Common myeloid progenitor, CD34-positive (primary cell): ENCODE results near the gene DRAM1.
"Not testable (repeated sequence)": the region's sequence is repeated elsewhere in the genome, so short reads cannot be mapped to it uniquely, and the experiment has no call there.

Experiments used
- CTCF ChIA-PET: fragments of 350-600 bp; sonication (Branson Sonifier 250); formaldehyde crosslinking; loops from one replicate; lab custom pipeline; 2021; ENCODE audit warnings: antibody characterized with exemption; lab: Charles Lee
- POLR2A ChIA-PET: fragments of 350-600 bp; sonication (Branson Sonifier 250); formaldehyde crosslinking; loops from one replicate; lab custom pipeline; 2021; ENCODE audit warnings: antibody characterized with exemption; lab: Charles Lee
- DNase-seq, 3 donors: peaks; one replicate each; pipeline versions ENCODE4 v3.0.0 to v3.0.0-alpha.2; 2013
- H3K27ac ChIP-seq, 2 experiments: 1 replicate in 1 of 2; 2 replicates in 1 of 2; pipeline ENCODE4 v1.7.0; 2013; ENCODE audit warnings: inconsistent platforms in 2 of 2, low read length in 2 of 2, mild to moderate bottlenecking in 2 of 2, low read depth in 1 of 2, moderate library complexity in 1 of 2; ENCODE audit not compliant: severe bottlenecking in 2 of 2, insufficient read depth in 1 of 2, poor library complexity in 1 of 2
- H3K27me3 ChIP-seq, 5 experiments: replicated peaks in 2 of 5; 1 replicate in 3 of 5; 2 replicates in 2 of 5; pipeline versions ENCODE4 v1.6.1 to v1.7.0; 2013; ENCODE audit warnings: low read length in 4 of 5, mild to moderate bottlenecking in 2 of 5, moderate library complexity in 2 of 5, inconsistent platforms in 1 of 5; ENCODE audit not compliant: insufficient read depth in 5 of 5, control insufficient read depth in 4 of 5
- H3K36me3 ChIP-seq, 4 experiments: 1 replicate in 2 of 4; 2 replicates in 2 of 4; pipeline versions ENCODE4 v1.6.1 to v1.7.0; 2013; ENCODE audit warnings: low read length in 3 of 4, control low read depth in 1 of 4, mild to moderate bottlenecking in 1 of 4; ENCODE audit not compliant: control insufficient read depth in 4 of 4, insufficient read depth in 4 of 4
- H3K4me1 ChIP-seq, 4 experiments: 1 replicate in 3 of 4; 2 replicates in 1 of 4; pipeline versions ENCODE4 v1.6.1 to v1.7.1; 2013; ENCODE audit warnings: low read length in 3 of 4, mild to moderate bottlenecking in 3 of 4, control low read depth in 1 of 4, inconsistent platforms in 1 of 4, moderate library complexity in 1 of 4; ENCODE audit not compliant: control insufficient read depth in 4 of 4, insufficient read depth in 4 of 4; ENCODE audit errors: control extremely low read depth in 1 of 4
- H3K4me3 ChIP-seq, 7 experiments: 1 replicate in 4 of 7; 2 replicates in 3 of 7; pipeline versions ENCODE4 v1.5.1 to v1.7.0; 2013; ENCODE audit warnings: mild to moderate bottlenecking in 7 of 7, low read length in 6 of 7, moderate library complexity in 6 of 7, inconsistent platforms in 2 of 7, low read depth in 2 of 7, control low read depth in 1 of 7; ENCODE audit not compliant: insufficient read depth in 4 of 7, control insufficient read depth in 1 of 7; ENCODE audit errors: extremely low read depth in 1 of 7
- H3K9me3 ChIP-seq, 5 experiments: 1 replicate in 4 of 5; 2 replicates in 1 of 5; pipeline versions ENCODE4 v1.6.1 to v1.7.1; 2013; ENCODE audit warnings: low read length in 4 of 5, mild to moderate bottlenecking in 2 of 5, inconsistent platforms in 1 of 5, low read depth in 1 of 5, moderate library complexity in 1 of 5; ENCODE audit not compliant: control insufficient read depth in 4 of 5, insufficient read depth in 2 of 5; ENCODE audit errors: control extremely low read depth in 1 of 5
- WGBS: methylation state at CpG from one replicate; pipeline ENCODE4 v1.1.5; 2013; ENCODE audit not compliant: insufficient coverage; 5-methylcytosine and 5-hydroxymethylcytosine counted together

The DRAM1 gene

DNA sequence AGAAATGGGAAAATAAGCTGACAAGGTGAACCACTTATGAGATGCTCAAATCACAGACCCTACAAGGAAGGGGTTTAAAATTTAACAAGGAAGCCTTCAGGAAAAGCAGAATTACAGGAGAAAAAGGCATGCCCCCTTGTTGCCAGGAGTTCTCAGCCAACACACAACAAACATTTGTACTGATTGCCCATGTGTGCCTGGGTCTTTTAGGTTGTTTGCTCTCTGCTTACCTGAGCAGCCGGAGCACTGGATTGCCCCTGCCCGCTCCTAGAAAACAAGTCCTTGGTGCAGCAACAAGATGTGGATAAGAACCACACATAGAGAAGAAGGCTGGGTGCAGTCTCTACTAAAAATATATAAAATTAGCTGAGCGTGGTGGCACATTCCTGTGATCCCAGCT lies 3.4 kb downstream of the DRAM1 start:
- Histone ChIP-seq H3K27ac (no peak overlapping the region), H3K36me3 (peaks cover 0 to 11% (median 2%) of the 10 kb centered on the region in 4 experiments), H3K4me3 (peak overlapping the region in 1 of 7 experiments; percentile 4), H3K4me1 (peaks cover 17 to 51% (median 29%) of the 10 kb centered on the region in 4 experiments), H3K27me3 (no peaks in the 10 kb centered on the region), H3K9me3 (no peaks in the 10 kb centered on the region)
- ChIA-PET POLR2A (no interaction called here), CTCF (interaction anchor here (0.6 to 1.0 kb wide), 2 partner anchors 26 to 38 kb away, joined by 3 to 4 read pairs; no protein-coding TSS in a partner anchor)
- WGBS: 100% methylated on average over 1 of the region's 3 CpGs
- no peak for DNase-seq

DNA sequence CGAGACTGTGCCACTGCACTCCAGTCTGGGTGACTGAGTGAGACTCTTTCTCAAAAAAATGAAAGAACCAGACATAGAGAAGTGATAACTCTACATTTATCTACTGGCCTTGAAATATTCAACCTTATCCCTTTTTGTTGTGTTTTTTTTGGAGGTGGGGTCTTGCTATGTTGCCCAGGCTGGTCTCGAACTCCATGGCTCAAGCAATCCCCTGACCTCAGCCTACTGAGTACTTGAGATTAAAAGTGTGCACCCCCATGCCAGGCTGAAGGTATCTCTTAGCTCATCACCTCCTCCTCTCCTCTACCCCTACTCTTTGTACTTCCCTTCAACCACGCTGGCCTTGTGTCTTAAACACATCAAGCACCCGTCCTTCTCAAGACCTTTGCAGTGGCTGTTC lies 3.8 kb downstream of the DRAM1 start:
- no peak for DNase-seq
- peaks cover 15 to 51% (median 28%) of the 10 kb centered on the region in 4 experiments for H3K4me1 ChIP-seq
- no peak overlapping the region for H3K27ac ChIP-seq
- peaks cover 2 to 11% (median 4%) of the 10 kb centered on the region in 4 experiments for H3K36me3 ChIP-seq
- POLR2A ChIA-PET: no interaction called here
- no peak overlapping the region for H3K4me3 ChIP-seq
- H3K27me3 ChIP-seq: no peaks in the 10 kb centered on the region
- 91% methylated on average over 2 of the region's 4 CpGs for WGBS
- no peaks in the 10 kb centered on the region for H3K9me3 ChIP-seq
- CTCF ChIA-PET: interaction anchor here (0.9 to 1.0 kb wide), 2 partner anchors 11 to 25 kb away, joined by 3 to 4 read pairs; no protein-coding TSS in a partner anchor

DNA sequence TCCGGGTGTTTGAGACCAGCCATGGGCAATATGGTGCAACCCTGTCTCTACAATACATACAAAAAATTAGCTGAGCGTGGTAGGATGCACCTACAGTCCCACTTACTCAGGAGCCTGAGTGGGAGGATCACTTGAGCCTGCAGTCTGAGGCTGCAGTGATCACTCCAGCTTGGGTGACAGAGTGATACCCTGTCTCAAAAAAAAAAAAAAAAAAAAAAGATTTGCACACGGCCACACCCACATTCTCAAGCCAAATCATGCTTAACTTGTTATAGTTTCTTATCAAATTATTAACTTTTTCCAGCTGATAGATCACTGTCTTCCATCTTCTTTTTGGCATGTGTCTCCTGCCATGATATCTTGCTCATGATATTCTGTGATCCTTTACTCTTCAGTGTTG lies 6.8 kb downstream of the DRAM1 start:
- 95% methylated on average over 2 of the region's 3 CpGs for WGBS
- POLR2A ChIA-PET: interaction anchor here (0.6 kb wide), 1 partner anchor 264 kb away, joined by 5 read pairs; no protein-coding TSS in a partner anchor
- Histone ChIP-seq H3K4me1 (peaks cover 9 to 36% (median 17%) of the 10 kb centered on the region in 4 experiments), H3K4me3 (no peak overlapping the region), H3K27ac (no peak overlapping the region), H3K27me3 (no peaks in the 10 kb centered on the region), H3K36me3 (peaks cover 2 to 11% (median 5%) of the 10 kb centered on the region in 4 experiments), H3K9me3 (no peaks in the 10 kb centered on the region)
- no peak for DNase-seq
- CTCF ChIA-PET: interaction anchor here (0.5 kb wide), 1 partner anchor 115 kb away, joined by 3 read pairs; no protein-coding TSS in a partner anchor

DNA sequence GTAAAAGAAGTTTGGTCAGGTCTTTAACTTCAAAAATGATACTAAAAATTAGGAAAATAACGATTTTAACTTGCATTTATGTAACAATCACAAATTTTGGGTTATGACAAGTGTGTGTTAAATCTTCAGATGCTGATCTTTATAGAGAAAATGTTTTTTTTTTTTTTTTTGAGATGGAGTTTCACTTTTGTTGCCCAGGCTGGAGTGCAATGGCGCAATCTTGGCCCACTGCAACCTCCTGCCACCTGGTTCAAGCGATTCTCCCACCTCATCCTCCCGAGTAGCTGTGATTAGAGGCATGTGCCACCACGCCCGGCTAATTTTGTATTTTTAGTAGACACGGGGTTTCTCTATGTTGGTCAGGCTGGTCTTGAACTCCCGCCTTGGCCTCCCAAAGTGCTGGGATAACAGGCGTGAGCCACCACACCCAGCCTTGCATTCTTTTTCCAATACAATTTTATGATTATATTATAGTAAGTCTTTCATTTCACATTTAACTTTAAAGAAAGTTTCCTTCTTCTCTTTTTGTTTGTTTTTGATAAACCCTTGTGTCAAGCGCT lies 7.5 kb downstream of the DRAM1 start:
- CTCF ChIA-PET: interaction anchor here (0.5 to 0.8 kb wide), 2 partner anchors 18 to 114 kb away, joined by 3 read pairs; no protein-coding TSS in a partner anchor
- not testable (repeated sequence) for H3K4me3 ChIP-seq, DNase-seq, H3K9me3 ChIP-seq, H3K27me3 ChIP-seq, H3K27ac ChIP-seq
- 96% methylated on average over 6 of the region's 10 CpGs for WGBS
- POLR2A ChIA-PET: interaction anchor here (0.6 kb wide), 2 partner anchors 242 to 265 kb away, joined by 5 to 7 read pairs; no protein-coding TSS in a partner anchor
- peaks cover 6 to 30% (median 17%) of the 10 kb centered on the region in 4 experiments for H3K4me1 ChIP-seq
- H3K36me3 ChIP-seq: peaks cover 2 to 11% (median 5%) of the 10 kb centered on the region in 4 experiments

DNA sequence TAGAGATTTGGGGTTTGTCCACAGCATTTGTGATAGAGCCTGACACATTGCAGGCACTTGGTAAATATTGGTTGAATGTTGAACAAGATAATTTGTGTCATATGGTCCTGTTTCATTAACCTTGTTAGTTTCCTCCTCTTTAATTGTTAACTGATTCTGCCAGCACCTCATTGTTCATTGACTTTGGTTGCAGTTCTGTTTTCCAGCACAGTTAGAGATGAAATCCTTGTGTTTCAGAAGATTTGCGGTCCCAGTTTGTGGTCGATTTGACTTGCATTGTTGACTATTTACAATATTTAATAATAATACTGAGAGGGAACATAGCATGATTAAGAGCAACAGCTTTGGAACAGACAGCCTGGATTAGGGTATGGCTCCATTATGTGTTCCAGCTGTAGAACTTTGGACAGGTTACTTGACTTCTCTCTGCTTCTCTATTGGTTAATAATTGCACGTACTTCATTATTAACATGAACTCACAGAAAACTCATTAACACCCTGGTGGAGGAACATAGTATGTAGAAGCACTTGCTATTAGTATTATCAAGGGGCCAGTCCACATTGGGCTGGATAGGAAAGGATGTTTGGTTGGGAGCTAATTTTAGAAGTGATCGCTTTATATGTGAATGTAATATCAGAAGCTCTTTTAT lies 8.7 kb downstream of the DRAM1 start:
- no peaks in the 10 kb centered on the region for H3K9me3 ChIP-seq
- CTCF ChIA-PET: interaction anchor here (0.8 to 2.1 kb wide), 2 partner anchors 8 to 17 kb away, joined by 3 to 4 read pairs; no protein-coding TSS in a partner anchor
- H3K36me3 ChIP-seq: peaks cover 2 to 7% (median 4%) of the 10 kb centered on the region in 4 experiments
- H3K27me3 ChIP-seq: no peaks in the 10 kb centered on the region
- no peak overlapping the region for H3K4me3 ChIP-seq
- POLR2A ChIA-PET: no interaction called here
- H3K4me1 ChIP-seq: peaks cover 6 to 26% (median 13%) of the 10 kb centered on the region in 4 experiments
- H3K27ac ChIP-seq: no peak overlapping the region
- DNase-seq: no peak
- no CpG with 5 or more reads among the region's 4 CpGs for WGBS

DNA sequence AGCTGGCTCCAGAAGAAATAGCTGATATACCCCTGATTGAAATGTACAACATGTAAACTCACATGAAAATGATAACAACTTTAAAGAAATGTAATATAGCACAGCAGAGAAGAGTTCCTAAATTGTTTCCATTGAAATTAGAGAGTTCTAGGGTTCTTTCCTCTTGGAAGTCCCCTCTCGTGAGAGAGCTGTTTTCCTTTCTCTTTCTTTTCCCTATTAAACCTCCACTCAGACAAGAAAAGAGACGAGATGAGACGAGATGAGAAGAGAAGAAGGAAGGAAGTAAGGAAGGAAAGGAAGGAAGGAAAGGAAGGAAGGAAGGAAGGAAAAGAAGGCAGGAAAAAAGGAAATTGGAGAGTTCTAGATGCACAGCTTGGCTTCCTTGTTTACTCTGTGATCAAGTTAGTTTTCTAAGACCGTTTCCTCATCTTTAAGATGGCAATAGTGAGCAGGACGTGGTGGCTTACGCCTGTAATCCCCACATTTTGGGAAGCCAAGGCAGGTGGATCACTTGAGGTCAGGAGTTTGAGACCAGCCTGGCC lies 11.9 kb downstream of the DRAM1 start:
- H3K36me3 ChIP-seq: peaks cover 0 to 5% (median 1%) of the 10 kb centered on the region in 4 experiments
- 95% methylated on average over 3 of the region's 6 CpGs for WGBS
- no peaks in the 10 kb centered on the region for H3K27me3 ChIP-seq
- H3K4me3 ChIP-seq: no peak overlapping the region
- ChIA-PET CTCF (interaction anchor here (1.0 kb wide), 1 partner anchor 9 kb away, joined by 3 read pairs; no protein-coding TSS in a partner anchor), POLR2A (no interaction called here)
- peaks cover 18 to 50% (median 36%) of the 10 kb centered on the region in 4 experiments for H3K4me1 ChIP-seq
- no peaks in the 10 kb centered on the region for H3K9me3 ChIP-seq
- no peak for DNase-seq
- no peak overlapping the region for H3K27ac ChIP-seq
